K562 (cell line): ENCODE results near the gene API5. TPM values are rescaled to one million over a fixed set of nuclear protein-coding genes. Genes with fewer than 3 reads are reported as not detected.

ENCODE experiments used
- ARID2 ChIP-seq: fragments of 450-650 bp; IDR thresholded peaks from 2 replicates; pipeline ENCODE4 v1.6.1; 2017; ENCODE audit warnings: antibody characterized with exemption, mild to moderate bottlenecking
- CCNT2 ChIP-seq: IDR thresholded peaks from 2 replicates; pipeline ENCODE4 v1.6.1; 2011; ENCODE audit warnings: borderline replicate concordance, low read depth, mild to moderate bottlenecking, moderate library complexity, mixed read lengths, low read length; ENCODE audit not compliant: insufficient read length; ENCODE audit errors: extremely low read depth
- CLOCK ChIP-seq: fragments of 250-450 bp; sonication (Bioruptor Pico); IDR thresholded peaks from 2 replicates; pipeline ENCODE4 v1.4.0; 2020; ENCODE audit warnings: mild to moderate bottlenecking, moderate library complexity, borderline replicate concordance
- KDM1A ChIP-seq, 2 experiments: fragments of 450-650 bp; IDR thresholded peaks; 2 replicates each; pipeline ENCODE4 v1.6.1; 2016; ENCODE audit warnings: mild to moderate bottlenecking in 2 of 2
- SMAD1 ChIP-seq: fragments of 150-350 bp; IDR thresholded peaks from 2 replicates; pipeline ENCODE4 v1.6.1; 2014; ENCODE audit warnings: low read length, low read depth; ENCODE audit not compliant: partially characterized antibody
- ZNF175 ChIP-seq: fragments of 200-800 bp; sonication (Bioruptor generic); IDR thresholded peaks from 2 replicates; pipeline ENCODE4 v1.6.1; 2016; ENCODE audit warnings: low read depth, mild to moderate bottlenecking, missing genetic modification characterization, missing compliant biosample characterization
- polyA plus RNA-seq, 8 experiments: library from polyadenylated mRNA; depleted of rRNA in 4 of 8; stranded (reverse) in 5 of 8; unstranded in 3 of 8; fragments of >200 nt; fragmentation: Nextera tagmentation in 2 of 8; fragmentation: Illumina TruSeq in 1 of 8; extraction: Ambion mirVana in 2 of 8; extraction: Trizol in 1 of 8; gene quantifications; 2 replicates each; pipeline versions ENCODE4 v1.2.1 to v1.2.3, GENCODE V29; 2011 to 2014; ENCODE audit warnings: inconsistent platforms in 1 of 8, missing spikeins in 1 of 8
- total RNA-seq, 7 experiments: library from RNA; depleted of rRNA in 6 of 7; stranded (reverse); fragments of >200 nt in 6 of 7; fragmentation: Illumina TruSeq in 2 of 7; extraction: Trizol in 2 of 7; gene quantifications; 2 replicates each; pipeline versions ENCODE4 v1.2.1 to v1.2.3, GENCODE V29; 2011 to 2021; ENCODE audit warnings: low replicate concordance in 1 of 7
- TF ChIP-seq, protein P1 (sequence below): fragments of 200-600 bp; sonication (generic); IDR thresholded peaks from one replicate; pipeline ENCODE4 v1.6.1; 2012; ENCODE audit warnings: mild to moderate bottlenecking, low read depth, low read length, inconsistent platforms
- TF ChIP-seq, protein P2 (sequence below): fragments of 450-650 bp; IDR thresholded peaks from 2 replicates; pipeline ENCODE4 v1.6.1; 2017; ENCODE audit warnings: mild to moderate bottlenecking, moderate library complexity
- TF ChIP-seq, protein P3 (sequence below), 2 experiments: fragments of 450-650 bp in 1 of 2; sonication (generic) in 1 of 2; formaldehyde crosslinking in 1 of 2; IDR thresholded peaks in 1 of 2; conservative IDR thresholded peaks in 1 of 2; 2 replicates each; pipeline versions ENCODE4 v1.6.1 to v1.8.1; 2016 to 2023; ENCODE audit warnings: mild to moderate bottlenecking in 2 of 2, moderate library complexity in 2 of 2, inconsistent platforms in 1 of 2, missing genetic modification reagents in 1 of 2

Gene API5
- total and polyA plus RNA-seq, 9 of the 15 experiments (the other 6 are each of a cell fraction or from before 2014, with no cell fraction given) = 59.8 to 146 (median 123) TPM

DNA sequence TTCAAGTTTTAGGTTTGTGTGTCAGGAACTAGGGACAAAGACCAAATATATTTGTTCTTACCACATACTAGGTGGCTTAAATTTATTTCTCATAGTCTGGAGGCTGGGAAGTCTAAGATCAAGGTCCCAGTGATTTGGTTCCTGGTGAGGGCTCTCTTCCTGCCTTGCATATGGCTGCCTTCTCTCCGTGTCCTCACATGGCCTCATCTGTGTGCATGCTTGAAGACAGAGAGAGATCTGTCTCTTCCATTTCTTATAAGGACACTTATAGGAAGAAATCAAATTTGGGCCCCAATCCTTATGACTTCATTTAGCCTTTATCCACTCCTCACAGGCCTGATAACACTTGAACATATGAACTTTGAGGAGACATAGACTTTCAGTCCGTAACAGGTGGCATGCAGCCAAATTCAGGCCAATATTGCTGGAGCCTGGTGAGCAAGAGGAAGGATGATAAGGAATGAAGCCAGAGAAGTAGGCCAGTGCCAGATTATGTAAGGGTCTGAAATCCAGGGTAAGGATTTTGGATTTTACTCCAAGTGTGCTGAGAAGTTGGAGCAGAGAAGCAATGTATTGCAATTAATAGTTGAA lies 82.1 kb downstream of the API5 start (continued):
- TF ChIP-seq ZNF175 (CRISPR knock-in tag) (peak; percentile 79; the same call in 1 of the 2 replicates), KDM1A (IDR thresholded peaks at IDR 0.05) (peak; percentile 70 to 74; a peak in 3 of 4 replicates), ARID2 (no peak), CCNT2 (peak; percentile 53), SMAD1 (peak; percentile 83), CLOCK (CRISPR knock-in tag) (no peak)
- TF ChIP-seq, protein P1, sequence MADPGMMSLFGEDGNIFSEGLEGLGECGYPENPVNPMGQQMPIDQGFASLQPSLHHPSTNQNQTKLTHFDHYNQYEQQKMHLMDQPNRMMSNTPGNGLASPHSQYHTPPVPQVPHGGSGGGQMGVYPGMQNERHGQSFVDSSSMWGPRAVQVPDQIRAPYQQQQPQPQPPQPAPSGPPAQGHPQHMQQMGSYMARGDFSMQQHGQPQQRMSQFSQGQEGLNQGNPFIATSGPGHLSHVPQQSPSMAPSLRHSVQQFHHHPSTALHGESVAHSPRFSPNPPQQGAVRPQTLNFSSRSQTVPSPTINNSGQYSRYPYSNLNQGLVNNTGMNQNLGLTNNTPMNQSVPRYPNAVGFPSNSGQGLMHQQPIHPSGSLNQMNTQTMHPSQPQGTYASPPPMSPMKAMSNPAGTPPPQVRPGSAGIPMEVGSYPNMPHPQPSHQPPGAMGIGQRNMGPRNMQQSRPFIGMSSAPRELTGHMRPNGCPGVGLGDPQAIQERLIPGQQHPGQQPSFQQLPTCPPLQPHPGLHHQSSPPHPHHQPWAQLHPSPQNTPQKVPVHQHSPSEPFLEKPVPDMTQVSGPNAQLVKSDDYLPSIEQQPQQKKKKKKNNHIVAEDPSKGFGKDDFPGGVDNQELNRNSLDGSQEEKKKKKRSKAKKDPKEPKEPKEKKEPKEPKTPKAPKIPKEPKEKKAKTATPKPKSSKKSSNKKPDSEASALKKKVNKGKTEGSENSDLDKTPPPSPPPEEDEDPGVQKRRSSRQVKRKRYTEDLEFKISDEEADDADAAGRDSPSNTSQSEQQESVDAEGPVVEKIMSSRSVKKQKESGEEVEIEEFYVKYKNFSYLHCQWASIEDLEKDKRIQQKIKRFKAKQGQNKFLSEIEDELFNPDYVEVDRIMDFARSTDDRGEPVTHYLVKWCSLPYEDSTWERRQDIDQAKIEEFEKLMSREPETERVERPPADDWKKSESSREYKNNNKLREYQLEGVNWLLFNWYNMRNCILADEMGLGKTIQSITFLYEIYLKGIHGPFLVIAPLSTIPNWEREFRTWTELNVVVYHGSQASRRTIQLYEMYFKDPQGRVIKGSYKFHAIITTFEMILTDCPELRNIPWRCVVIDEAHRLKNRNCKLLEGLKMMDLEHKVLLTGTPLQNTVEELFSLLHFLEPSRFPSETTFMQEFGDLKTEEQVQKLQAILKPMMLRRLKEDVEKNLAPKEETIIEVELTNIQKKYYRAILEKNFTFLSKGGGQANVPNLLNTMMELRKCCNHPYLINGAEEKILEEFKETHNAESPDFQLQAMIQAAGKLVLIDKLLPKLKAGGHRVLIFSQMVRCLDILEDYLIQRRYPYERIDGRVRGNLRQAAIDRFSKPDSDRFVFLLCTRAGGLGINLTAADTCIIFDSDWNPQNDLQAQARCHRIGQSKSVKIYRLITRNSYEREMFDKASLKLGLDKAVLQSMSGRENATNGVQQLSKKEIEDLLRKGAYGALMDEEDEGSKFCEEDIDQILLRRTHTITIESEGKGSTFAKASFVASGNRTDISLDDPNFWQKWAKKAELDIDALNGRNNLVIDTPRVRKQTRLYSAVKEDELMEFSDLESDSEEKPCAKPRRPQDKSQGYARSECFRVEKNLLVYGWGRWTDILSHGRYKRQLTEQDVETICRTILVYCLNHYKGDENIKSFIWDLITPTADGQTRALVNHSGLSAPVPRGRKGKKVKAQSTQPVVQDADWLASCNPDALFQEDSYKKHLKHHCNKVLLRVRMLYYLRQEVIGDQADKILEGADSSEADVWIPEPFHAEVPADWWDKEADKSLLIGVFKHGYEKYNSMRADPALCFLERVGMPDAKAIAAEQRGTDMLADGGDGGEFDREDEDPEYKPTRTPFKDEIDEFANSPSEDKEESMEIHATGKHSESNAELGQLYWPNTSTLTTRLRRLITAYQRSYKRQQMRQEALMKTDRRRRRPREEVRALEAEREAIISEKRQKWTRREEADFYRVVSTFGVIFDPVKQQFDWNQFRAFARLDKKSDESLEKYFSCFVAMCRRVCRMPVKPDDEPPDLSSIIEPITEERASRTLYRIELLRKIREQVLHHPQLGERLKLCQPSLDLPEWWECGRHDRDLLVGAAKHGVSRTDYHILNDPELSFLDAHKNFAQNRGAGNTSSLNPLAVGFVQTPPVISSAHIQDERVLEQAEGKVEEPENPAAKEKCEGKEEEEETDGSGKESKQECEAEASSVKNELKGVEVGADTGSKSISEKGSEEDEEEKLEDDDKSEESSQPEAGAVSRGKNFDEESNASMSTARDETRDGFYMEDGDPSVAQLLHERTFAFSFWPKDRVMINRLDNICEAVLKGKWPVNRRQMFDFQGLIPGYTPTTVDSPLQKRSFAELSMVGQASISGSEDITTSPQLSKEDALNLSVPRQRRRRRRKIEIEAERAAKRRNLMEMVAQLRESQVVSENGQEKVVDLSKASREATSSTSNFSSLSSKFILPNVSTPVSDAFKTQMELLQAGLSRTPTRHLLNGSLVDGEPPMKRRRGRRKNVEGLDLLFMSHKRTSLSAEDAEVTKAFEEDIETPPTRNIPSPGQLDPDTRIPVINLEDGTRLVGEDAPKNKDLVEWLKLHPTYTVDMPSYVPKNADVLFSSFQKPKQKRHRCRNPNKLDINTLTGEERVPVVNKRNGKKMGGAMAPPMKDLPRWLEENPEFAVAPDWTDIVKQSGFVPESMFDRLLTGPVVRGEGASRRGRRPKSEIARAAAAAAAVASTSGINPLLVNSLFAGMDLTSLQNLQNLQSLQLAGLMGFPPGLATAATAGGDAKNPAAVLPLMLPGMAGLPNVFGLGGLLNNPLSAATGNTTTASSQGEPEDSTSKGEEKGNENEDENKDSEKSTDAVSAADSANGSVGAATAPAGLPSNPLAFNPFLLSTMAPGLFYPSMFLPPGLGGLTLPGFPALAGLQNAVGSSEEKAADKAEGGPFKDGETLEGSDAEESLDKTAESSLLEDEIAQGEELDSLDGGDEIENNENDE = no peak
- TF ChIP-seq, protein P2, sequence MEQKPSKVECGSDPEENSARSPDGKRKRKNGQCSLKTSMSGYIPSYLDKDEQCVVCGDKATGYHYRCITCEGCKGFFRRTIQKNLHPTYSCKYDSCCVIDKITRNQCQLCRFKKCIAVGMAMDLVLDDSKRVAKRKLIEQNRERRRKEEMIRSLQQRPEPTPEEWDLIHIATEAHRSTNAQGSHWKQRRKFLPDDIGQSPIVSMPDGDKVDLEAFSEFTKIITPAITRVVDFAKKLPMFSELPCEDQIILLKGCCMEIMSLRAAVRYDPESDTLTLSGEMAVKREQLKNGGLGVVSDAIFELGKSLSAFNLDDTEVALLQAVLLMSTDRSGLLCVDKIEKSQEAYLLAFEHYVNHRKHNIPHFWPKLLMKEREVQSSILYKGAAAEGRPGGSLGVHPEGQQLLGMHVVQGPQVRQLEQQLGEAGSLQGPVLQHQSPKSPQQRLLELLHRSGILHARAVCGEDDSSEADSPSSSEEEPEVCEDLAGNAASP = 0 out of 2 replicates have a peak, but pooled peaks have one; percentile 43
- TF ChIP-seq, protein P3, sequence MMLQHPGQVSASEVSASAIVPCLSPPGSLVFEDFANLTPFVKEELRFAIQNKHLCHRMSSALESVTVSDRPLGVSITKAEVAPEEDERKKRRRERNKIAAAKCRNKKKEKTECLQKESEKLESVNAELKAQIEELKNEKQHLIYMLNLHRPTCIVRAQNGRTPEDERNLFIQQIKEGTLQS (IDR thresholded peaks at IDR 0.05) = peak; percentile 60; the same call in 1 of the 2 replicates
- TF ChIP-seq, protein P3 (CRISPR knock-in tag; conservative IDR thresholded peaks at IDR 0.05) = no peak
